Hepatocyte (in vitro differentiated cells): ENCODE results near the gene SQOR. TPM values are rescaled to one million over a fixed set of nuclear protein-coding genes. Genes with fewer than 3 reads are reported as not detected.
A peak's percentile ranks its signal among the peaks of the same experiment; 100 is the strongest.

Experiments
- DNase-seq: peaks from one replicate; pipeline ENCODE4 v3.0.0-alpha.2; 2016; ENCODE audit warnings: low spot score
- H2AFZ ChIP-seq: fragments of 200-600 bp; sonication (generic); 2 replicates; pipeline ENCODE4 v1.6.0; 2016; ENCODE audit warnings: antibody characterized with exemption, mild to moderate bottlenecking
- H3K27ac ChIP-seq: fragments of 200-600 bp; sonication (generic); 2 replicates; pipeline ENCODE4 v1.5.1; 2016; ENCODE audit warnings: mild to moderate bottlenecking
- H3K27me3 ChIP-seq: fragments of 200-600 bp; sonication (generic); 2 replicates; pipeline ENCODE4 v1.6.1; 2016
- H3K36me3 ChIP-seq: fragments of 200-600 bp; sonication (generic); replicated peaks from 2 replicates; pipeline ENCODE4 v1.5.1; 2016; ENCODE audit warnings: low read depth; ENCODE audit not compliant: insufficient read depth
- H3K4me1 ChIP-seq: fragments of 200-600 bp; sonication (generic); 2 replicates; pipeline ENCODE4 v1.5.1; 2016; ENCODE audit warnings: mild to moderate bottlenecking, moderate library complexity; ENCODE audit not compliant: insufficient read depth
- H3K4me2 ChIP-seq: fragments of 200-600 bp; sonication (generic); 2 replicates; pipeline ENCODE4 v1.6.0; 2016
- H3K4me3 ChIP-seq: fragments of 200-600 bp; sonication (generic); 2 replicates; pipeline ENCODE4 v1.5.1; 2016; ENCODE audit warnings: mild to moderate bottlenecking
- H3K79me2 ChIP-seq: fragments of 200-600 bp; sonication (generic); 2 replicates; pipeline ENCODE4 v1.6.0; 2017; ENCODE audit warnings: mild to moderate bottlenecking
- H3K9me2 ChIP-seq: fragments of 200-600 bp; sonication (generic); replicated peaks from 2 replicates; pipeline ENCODE4 v1.6.0; 2017; ENCODE audit warnings: mild to moderate bottlenecking; ENCODE audit not compliant: insufficient read depth
- H3K9me3 ChIP-seq: fragments of 200-600 bp; sonication (generic); 2 replicates; pipeline ENCODE4 v1.5.1; 2016; ENCODE audit warnings: low read depth, mild to moderate bottlenecking
- H4K20me1 ChIP-seq: fragments of 200-600 bp; sonication (generic); 2 replicates; pipeline ENCODE4 v1.6.0; 2016; ENCODE audit warnings: mild to moderate bottlenecking; ENCODE audit not compliant: insufficient read depth, poor library complexity, severe bottlenecking
- EZH2 ChIP-seq: fragments of 200-600 bp; sonication (generic); IDR thresholded peaks from 2 replicates; pipeline ENCODE4 v1.6.1; 2016; ENCODE audit warnings: antibody characterized with exemption, mild to moderate bottlenecking, borderline replicate concordance
- EZH2phosphoT487 ChIP-seq: fragments of 200-600 bp; sonication (generic); IDR thresholded peaks from one replicate; pipeline ENCODE4 v1.6.1; 2018; ENCODE audit warnings: antibody characterized with exemption, mild to moderate bottlenecking, low read depth, moderate library complexity; ENCODE audit not compliant: unreplicated experiment, severe bottlenecking
- WGBS: methylation state at CpG from one replicate; pipeline ENCODE4 v1.1.6; 2016; ENCODE audit warnings: low lambda C conversion rate; ENCODE audit errors: missing lambda C conversion rate; 5-methylcytosine and 5-hydroxymethylcytosine counted together
- polyA plus RNA-seq: library from polyadenylated mRNA; unstranded; fragments of >200 nt; fragmentation: Nextera tagmentation; extraction: Ambion mirVana; gene quantifications from 2 replicates; pipeline ENCODE4 v1.2.1, GENCODE V29; 2016
- total RNA-seq: library from RNA; depleted of rRNA; stranded (reverse); fragments of >200 nt; gene quantifications from 2 replicates; pipeline ENCODE4 v1.2.3, GENCODE V29; 2014
- TF ChIP-seq, protein P1 (sequence below): fragments of 200-600 bp; sonication (generic); IDR thresholded peaks from 2 replicates; pipeline ENCODE4 v1.5.1; 2016; ENCODE audit warnings: antibody characterized with exemption, mild to moderate bottlenecking; ENCODE audit not compliant: poor library complexity

The SQOR gene
- total and polyA plus RNA-seq, 2 experiments from 2014 or later: 30.1 to 37.0 TPM

DNA sequence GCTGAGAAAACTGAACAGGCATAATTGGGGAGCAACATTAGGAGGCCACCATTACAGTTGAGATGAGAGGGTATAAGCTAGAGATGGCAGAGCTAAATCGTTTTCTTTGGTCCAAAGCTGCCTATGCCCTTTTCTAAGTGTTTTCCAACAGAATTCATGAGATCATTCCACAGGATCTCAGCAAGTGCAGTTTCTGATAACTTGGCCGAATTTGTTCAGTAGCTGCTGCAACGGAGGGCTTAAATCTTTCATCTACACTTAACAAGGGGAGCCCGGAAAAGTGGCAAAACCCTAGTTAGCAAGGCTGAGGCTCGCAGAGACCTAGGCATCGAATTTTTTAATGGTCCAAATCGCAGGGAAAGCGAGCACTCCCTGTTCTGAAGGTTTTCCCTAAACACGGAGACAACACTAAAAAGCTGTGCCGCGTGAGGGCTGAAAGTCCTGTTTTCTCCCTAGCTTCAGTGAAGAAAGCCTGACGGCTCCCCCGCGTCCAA is 48.2 kb upstream of the SQOR start:
- H3K4me2 ChIP-seq: peak overlapping the region; percentile 88
- TF ChIP-seq, protein P1, sequence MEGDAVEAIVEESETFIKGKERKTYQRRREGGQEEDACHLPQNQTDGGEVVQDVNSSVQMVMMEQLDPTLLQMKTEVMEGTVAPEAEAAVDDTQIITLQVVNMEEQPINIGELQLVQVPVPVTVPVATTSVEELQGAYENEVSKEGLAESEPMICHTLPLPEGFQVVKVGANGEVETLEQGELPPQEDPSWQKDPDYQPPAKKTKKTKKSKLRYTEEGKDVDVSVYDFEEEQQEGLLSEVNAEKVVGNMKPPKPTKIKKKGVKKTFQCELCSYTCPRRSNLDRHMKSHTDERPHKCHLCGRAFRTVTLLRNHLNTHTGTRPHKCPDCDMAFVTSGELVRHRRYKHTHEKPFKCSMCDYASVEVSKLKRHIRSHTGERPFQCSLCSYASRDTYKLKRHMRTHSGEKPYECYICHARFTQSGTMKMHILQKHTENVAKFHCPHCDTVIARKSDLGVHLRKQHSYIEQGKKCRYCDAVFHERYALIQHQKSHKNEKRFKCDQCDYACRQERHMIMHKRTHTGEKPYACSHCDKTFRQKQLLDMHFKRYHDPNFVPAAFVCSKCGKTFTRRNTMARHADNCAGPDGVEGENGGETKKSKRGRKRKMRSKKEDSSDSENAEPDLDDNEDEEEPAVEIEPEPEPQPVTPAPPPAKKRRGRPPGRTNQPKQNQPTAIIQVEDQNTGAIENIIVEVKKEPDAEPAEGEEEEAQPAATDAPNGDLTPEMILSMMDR: no peak
- TF ChIP-seq EZH2 (no peak), EZH2phosphoT487 (no peak)
- H3K4me3 ChIP-seq: peak overlapping the region; percentile 84
- H3K36me3 ChIP-seq: no peaks in the 10 kb centered on the region
- H4K20me1 ChIP-seq: no peaks in the 10 kb centered on the region
- no peaks in the 10 kb centered on the region for H3K9me2 ChIP-seq
- peaks cover 23% of the 10 kb centered on the region for H3K4me1 ChIP-seq
- no peak for DNase-seq
- no peaks in the 10 kb centered on the region for H3K9me3 ChIP-seq
- no peaks in the 10 kb centered on the region for H3K27me3 ChIP-seq
- H3K79me2 ChIP-seq: peaks cover 49% of the 10 kb centered on the region
- peak overlapping the region; percentile 98 for H3K27ac ChIP-seq
- WGBS: 3% methylated on average over 14 of the region's 14 CpGs
- peak overlapping the region; percentile 92 for H2AFZ ChIP-seq

- Histone ChIP-seq H4K20me1 (no peaks in the 10 kb centered on the region), H2AFZ (peak within 1 kb of the TSS; percentile 92), H3K27me3 (no peaks in the 10 kb centered on the region), H3K36me3 (peaks cover 2% of the 10 kb centered on the region), H3K9me2 (no peaks in the 10 kb centered on the region), H3K79me2 (peaks cover 55% of the 10 kb centered on the region), H3K4me3 (peak within 1 kb of the TSS; percentile 84), H3K4me1 (peaks cover 23% of the 10 kb centered on the region), H3K9me3 (no peaks in the 10 kb centered on the region), H3K27ac (peak within 1 kb of the TSS; percentile 98), H3K4me2 (peak within 1 kb of the TSS; percentile 88)
- WGBS: under 1% methylated on average over 61 of the region's 62 CpGs
- TF ChIP-seq EZH2phosphoT487 (no peak), EZH2 (no peak)
- TF ChIP-seq, protein P1: no peak
- peak; percentile 95 for DNase-seq
Measured at GRCh38 chr15:45587095-45587862, 47.5 kb upstream of the SQOR start, which contains the start of gene BLOC1S6. TSS of gene BLOC1S6 (plus strand) at chr15:45587379. CDS start at chr15:45587444, 65 bp downstream.

- Histone ChIP-seq H3K4me1 (peaks cover 23% of the 10 kb centered on the region), H3K4me3 (peak overlapping the region; percentile 84), H3K9me3 (no peaks in the 10 kb centered on the region), H2AFZ (peak overlapping the region; percentile 92), H4K20me1 (no peaks in the 10 kb centered on the region), H3K79me2 (peaks cover 60% of the 10 kb centered on the region), H3K4me2 (peak overlapping the region; percentile 88), H3K27me3 (no peaks in the 10 kb centered on the region), H3K27ac (peak overlapping the region; percentile 98), H3K36me3 (peaks cover 5% of the 10 kb centered on the region), H3K9me2 (no peaks in the 10 kb centered on the region)
- 0% methylated on average over 4 of the region's 4 CpGs for WGBS
- TF ChIP-seq EZH2phosphoT487 (no peak), EZH2 (no peak)
- TF ChIP-seq, protein P1: no peak
- no peak for DNase-seq
Measured at GRCh38 chr15:45587863-45588170, 47.0 kb upstream of the SQOR start.
